Endothelial cell (in vitro differentiated cells): ENCODE results near the gene SPOCK1. TPM values are rescaled to one million over a fixed set of nuclear protein-coding genes. Genes with fewer than 3 reads are reported as not detected.

Source experiments
- DNase-seq: peaks from one replicate; pipeline ENCODE4 v3.0.0; 2021; ENCODE audit warnings: low spot score
- H3K27ac Mint-ChIP-seq: one replicate; pipeline ENCODE4 v1.8.0; 2021; ENCODE audit warnings: mixed read lengths, inconsistent platforms; ENCODE audit not compliant: unreplicated experiment
- H3K27me3 Mint-ChIP-seq: one replicate; pipeline ENCODE4 v1.8.0; 2021; ENCODE audit warnings: mild to moderate bottlenecking, moderate library complexity, mixed read lengths, inconsistent platforms; ENCODE audit not compliant: unreplicated experiment
- H3K36me3 Mint-ChIP-seq: one replicate; pipeline ENCODE4 v1.8.0; 2021; ENCODE audit warnings: mild to moderate bottlenecking, low read depth, mixed read lengths, inconsistent platforms; ENCODE audit not compliant: unreplicated experiment
- H3K4me1 Mint-ChIP-seq: one replicate; pipeline ENCODE4 v1.8.0; 2021; ENCODE audit warnings: mild to moderate bottlenecking, mixed read lengths, inconsistent platforms; ENCODE audit not compliant: unreplicated experiment
- H3K4me3 Mint-ChIP-seq: one replicate; pipeline ENCODE4 v1.8.0; 2021; ENCODE audit warnings: mild to moderate bottlenecking, mixed read lengths, inconsistent platforms; ENCODE audit not compliant: unreplicated experiment
- H3K9me3 Mint-ChIP-seq: one replicate; pipeline ENCODE4 v1.8.0; 2021; ENCODE audit warnings: mixed read lengths, inconsistent platforms; ENCODE audit not compliant: unreplicated experiment
- CTCF ChIP-seq: fragments of 200-600 bp; sonication (generic); IDR thresholded peaks from one replicate; pipeline ENCODE4 v1.5.0; 2021; ENCODE audit warnings: antibody characterized with exemption; ENCODE audit not compliant: unreplicated experiment
- total RNA-seq: library from RNA; stranded (reverse); fragmentation: NEBNext Ultra II Directional; extraction: Animal tissue kit (Norgen Biotek cat#: 25700); gene quantifications from one replicate; pipeline ENCODE4 v1.2.1, GENCODE V29; 2021; ENCODE audit not compliant: unreplicated experiment

The SPOCK1 gene
- total RNA-seq, 1 donor from 2014 or later: 8.7 TPM

- Mint-ChIP-seq H3K27me3 (peaks cover 2% of the 10 kb centered on the region), H3K36me3 (peaks cover 3% of the 10 kb centered on the region), H3K27ac (no peak overlapping the region), H3K4me1 (peaks cover 1% of the 10 kb centered on the region), H3K9me3 (no peaks in the 10 kb centered on the region), H3K4me3 (no peak overlapping the region)
- no peak for DNase-seq
- no peak for TF ChIP-seq CTCF
Observed at GRCh38 chr5:137352095-137352494, 147.0 kb downstream of the SPOCK1 start.

GRCh38 chr5:137350791-137351190 lies 148.3 kb downstream of the SPOCK1 start:
- peaks cover 15% of the 10 kb centered on the region for H3K4me1 Mint-ChIP-seq
- peaks cover 3% of the 10 kb centered on the region for H3K36me3 Mint-ChIP-seq
- peaks cover 3% of the 10 kb centered on the region for H3K27me3 Mint-ChIP-seq
- TF ChIP-seq CTCF: no peak
- H3K9me3 Mint-ChIP-seq: no peaks in the 10 kb centered on the region
- H3K4me3 Mint-ChIP-seq: no peak overlapping the region
- DNase-seq: no peak
- no peak overlapping the region for H3K27ac Mint-ChIP-seq

- Mint-ChIP-seq H3K27ac (no peak overlapping the region), H3K27me3 (peaks cover 3% of the 10 kb centered on the region), H3K4me3 (no peak overlapping the region), H3K36me3 (peaks cover 3% of the 10 kb centered on the region), H3K9me3 (no peaks in the 10 kb centered on the region), H3K4me1 (peaks cover 26% of the 10 kb centered on the region)
- no peak for TF ChIP-seq CTCF
- no peak for DNase-seq
Observed at GRCh38 chr5:137348759-137349158, 150.4 kb downstream of the SPOCK1 start.

- peaks cover 3% of the 10 kb centered on the region for H3K27me3 Mint-ChIP-seq
- no peak overlapping the region for H3K4me3 Mint-ChIP-seq
- H3K9me3 Mint-ChIP-seq: no peaks in the 10 kb centered on the region
- peaks cover 3% of the 10 kb centered on the region for H3K36me3 Mint-ChIP-seq
- peaks cover 26% of the 10 kb centered on the region for H3K4me1 Mint-ChIP-seq
- no peak overlapping the region for H3K27ac Mint-ChIP-seq
- DNase-seq: no peak
- no peak for TF ChIP-seq CTCF
Observed at GRCh38 chr5:137347865-137348264, 151.3 kb downstream of the SPOCK1 start.

GRCh38 chr5:137346281-137346680 lies 152.8 kb downstream of the SPOCK1 start:
- H3K27ac Mint-ChIP-seq: no peak overlapping the region
- H3K27me3 Mint-ChIP-seq: peaks cover 3% of the 10 kb centered on the region
- H3K36me3 Mint-ChIP-seq: peaks cover 3% of the 10 kb centered on the region
- H3K4me3 Mint-ChIP-seq: no peak overlapping the region
- no peaks in the 10 kb centered on the region for H3K9me3 Mint-ChIP-seq
- peaks cover 26% of the 10 kb centered on the region for H3K4me1 Mint-ChIP-seq
- TF ChIP-seq CTCF: no peak
- DNase-seq: no peak
